ENCODE measurements around the gene LMOD2. TPM values are rescaled to one million over a fixed set of nuclear protein-coding genes. Genes with fewer than 3 reads are reported as not detected.

LMOD2 gene
- total RNA-seq, 2 experiments from 2014 or later = not detected

GRCh38 chr7:123675181-123675473 is 19.5 kb downstream of the LMOD2 start:
- Mint-ChIP-seq H3K27ac (no peak overlapping the region), H3K27me3 (no peaks in the 10 kb centered on the region), H3K4me3 (no peak overlapping the region), H3K36me3 (ENCODE audit: low read depth) (peaks cover 3% of the 10 kb centered on the region), H3K9me3 (peaks cover 4% of the 10 kb centered on the region), H3K4me1 (ENCODE audit: low read depth) (no peaks in the 10 kb centered on the region)
- ATAC-seq (ENCODE audit: poor library complexity) = no peak
- Histone ChIP-seq H3K27me3 (ENCODE audit: control insufficient read depth in 1 of 2, insufficient read depth in 2 of 2, low read length in 2 of 2) (no peaks in the 10 kb centered on the region), H3K27ac (ENCODE audit: low read depth in 1 of 2, low read length in 2 of 2) (no peak overlapping the region), H3K36me3 (ENCODE audit: insufficient read depth, low read length) (peaks cover 4% of the 10 kb centered on the region), H3K4me3 (ENCODE audit: low read length) (no peak overlapping the region), H3K9me3 (ENCODE audit: control insufficient read depth in 1 of 2, insufficient read depth in 1 of 2, low read length in 2 of 2) (no peaks in the 10 kb centered on the region), H3K4me1 (ENCODE audit: insufficient read depth, low read length) (no peaks in the 10 kb centered on the region)
- no peak for DNase-seq
- ChIA-PET CTCF (no interaction called here), POLR2A (no interaction called here)
- TF ChIP-seq, protein P1, sequence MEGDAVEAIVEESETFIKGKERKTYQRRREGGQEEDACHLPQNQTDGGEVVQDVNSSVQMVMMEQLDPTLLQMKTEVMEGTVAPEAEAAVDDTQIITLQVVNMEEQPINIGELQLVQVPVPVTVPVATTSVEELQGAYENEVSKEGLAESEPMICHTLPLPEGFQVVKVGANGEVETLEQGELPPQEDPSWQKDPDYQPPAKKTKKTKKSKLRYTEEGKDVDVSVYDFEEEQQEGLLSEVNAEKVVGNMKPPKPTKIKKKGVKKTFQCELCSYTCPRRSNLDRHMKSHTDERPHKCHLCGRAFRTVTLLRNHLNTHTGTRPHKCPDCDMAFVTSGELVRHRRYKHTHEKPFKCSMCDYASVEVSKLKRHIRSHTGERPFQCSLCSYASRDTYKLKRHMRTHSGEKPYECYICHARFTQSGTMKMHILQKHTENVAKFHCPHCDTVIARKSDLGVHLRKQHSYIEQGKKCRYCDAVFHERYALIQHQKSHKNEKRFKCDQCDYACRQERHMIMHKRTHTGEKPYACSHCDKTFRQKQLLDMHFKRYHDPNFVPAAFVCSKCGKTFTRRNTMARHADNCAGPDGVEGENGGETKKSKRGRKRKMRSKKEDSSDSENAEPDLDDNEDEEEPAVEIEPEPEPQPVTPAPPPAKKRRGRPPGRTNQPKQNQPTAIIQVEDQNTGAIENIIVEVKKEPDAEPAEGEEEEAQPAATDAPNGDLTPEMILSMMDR (IDR thresholded peaks at IDR 0.05) = no peak
- intact Hi-C loops (cut with DNase I, micrococcal nuclease) = no loop called here

DNA sequence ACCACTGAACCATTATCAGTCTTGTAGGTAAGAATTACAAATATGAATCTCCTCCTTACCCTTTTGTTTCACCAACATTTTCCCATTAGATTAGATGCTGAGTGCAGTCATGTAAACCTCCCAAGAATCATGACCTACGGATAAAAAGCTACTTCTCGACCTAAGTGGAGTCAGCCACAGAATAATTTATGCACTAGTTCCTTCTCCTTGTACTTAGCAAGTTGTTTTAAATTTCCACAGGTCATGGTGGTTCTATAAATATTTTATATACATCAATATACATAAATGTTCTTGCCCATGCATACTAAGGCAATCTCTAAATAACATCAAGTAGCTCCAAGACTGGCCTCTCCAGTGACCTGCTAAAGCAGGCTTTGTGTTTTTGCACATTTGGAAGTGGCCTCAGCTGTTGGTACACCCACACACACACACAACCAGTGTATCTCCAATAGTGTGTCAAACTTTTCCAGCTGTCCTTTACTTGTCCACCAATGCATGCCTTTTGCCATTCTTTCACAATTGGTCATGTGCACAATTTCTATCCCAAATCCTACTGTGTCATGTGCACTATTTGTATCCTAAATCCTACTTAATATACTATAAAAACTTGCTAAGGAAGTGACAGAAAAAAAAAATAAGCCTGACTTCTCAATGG is 21.5 kb downstream of the LMOD2 start:
- H3K27ac Mint-ChIP-seq = no peak overlapping the region
- TF ChIP-seq, protein P1 (IDR thresholded peaks at IDR 0.05) = no peak
- intact Hi-C loops (cut with DNase I, micrococcal nuclease) = no loop called here
- CTCF ChIA-PET = no interaction called here
- Histone ChIP-seq H3K36me3 (ENCODE audit: insufficient read depth, low read length) (peaks cover 20% of the 10 kb centered on the region), H3K27ac (ENCODE audit: low read depth in 1 of 2, low read length in 2 of 2) (no peak overlapping the region), H3K27me3 (ENCODE audit: control insufficient read depth in 1 of 2, insufficient read depth in 2 of 2, low read length in 2 of 2) (no peaks in the 10 kb centered on the region), H3K4me3 (ENCODE audit: low read length) (no peak overlapping the region), H3K9me3 (ENCODE audit: control insufficient read depth in 1 of 2, insufficient read depth in 1 of 2, low read length in 2 of 2) (no peaks in the 10 kb centered on the region), H3K4me1 (ENCODE audit: insufficient read depth, low read length) (no peaks in the 10 kb centered on the region)
- H3K4me3 Mint-ChIP-seq = no peak overlapping the region
- POLR2A ChIA-PET = no interaction called here
- H3K9me3 Mint-ChIP-seq = no peaks in the 10 kb centered on the region
- no peaks in the 10 kb centered on the region for H3K27me3 Mint-ChIP-seq
- peaks cover 11% of the 10 kb centered on the region for H3K36me3 Mint-ChIP-seq (ENCODE audit: low read depth)
- ATAC-seq (ENCODE audit: poor library complexity) = no peak
- no peak for DNase-seq
- H3K4me1 Mint-ChIP-seq (ENCODE audit: low read depth) = no peaks in the 10 kb centered on the region

GRCh38 chr7:123679614-123680013 is 23.9 kb downstream of the LMOD2 start:
- H3K9me3 Mint-ChIP-seq = no peaks in the 10 kb centered on the region
- ATAC-seq (ENCODE audit: poor library complexity) (no peak), DNase-seq (no peak)
- no peak overlapping the region for H3K4me3 Mint-ChIP-seq
- Histone ChIP-seq H3K4me1 (ENCODE audit: insufficient read depth, low read length) (no peaks in the 10 kb centered on the region), H3K27me3 (ENCODE audit: control insufficient read depth in 1 of 2, insufficient read depth in 2 of 2, low read length in 2 of 2) (no peaks in the 10 kb centered on the region), H3K27ac (ENCODE audit: low read depth in 1 of 2, low read length in 2 of 2) (no peak overlapping the region), H3K36me3 (ENCODE audit: insufficient read depth, low read length) (peaks cover 31% of the 10 kb centered on the region), H3K9me3 (ENCODE audit: control insufficient read depth in 1 of 2, insufficient read depth in 1 of 2, low read length in 2 of 2) (no peaks in the 10 kb centered on the region), H3K4me3 (ENCODE audit: low read length) (no peak overlapping the region)
- ChIA-PET POLR2A (no interaction called here), CTCF (no interaction called here)
- H3K36me3 Mint-ChIP-seq (ENCODE audit: low read depth) = peaks cover 27% of the 10 kb centered on the region
- no peaks in the 10 kb centered on the region for H3K27me3 Mint-ChIP-seq
- intact Hi-C loops (cut with DNase I, micrococcal nuclease) = loop anchor here in 1 of 2 experiments (5.0 kb wide), 1 partner anchor 1178 kb away; no protein-coding TSS in a partner anchor
- TF ChIP-seq, protein P1 (IDR thresholded peaks at IDR 0.05) = no peak
- no peak overlapping the region for H3K27ac Mint-ChIP-seq
- H3K4me1 Mint-ChIP-seq (ENCODE audit: low read depth) = no peaks in the 10 kb centered on the region
